Smooth muscle cell (in vitro differentiated cells): ENCODE results near the gene TYROBP. TPM values are rescaled to one million over a fixed set of nuclear protein-coding genes. Genes with fewer than 3 reads are reported as not detected.
A peak's percentile ranks its signal among the peaks of the same experiment; 100 is the strongest.

Experiments
- DNase-seq: peaks from one replicate; lab custom pipeline; 2025; ENCODE audit not compliant: unreplicated experiment; lab: John Stamatoyannopoulos, UW
- H2AFZ ChIP-seq: fragments of 200-600 bp; sonication (generic); 2 replicates; pipeline ENCODE4 v1.6.0; 2016; ENCODE audit warnings: antibody characterized with exemption, low read depth, mild to moderate bottlenecking
- H3F3A ChIP-seq: fragments of 200-600 bp; sonication (generic); 2 replicates; pipeline ENCODE4 v1.6.0; 2017; ENCODE audit warnings: antibody characterized with exemption, low read depth
- H3K27ac ChIP-seq: fragments of 200-600 bp; sonication (generic); 2 replicates; pipeline ENCODE4 v1.5.1; 2016; ENCODE audit warnings: low read depth, mild to moderate bottlenecking
- H3K27me3 ChIP-seq: fragments of 200-600 bp; sonication (generic); 2 replicates; pipeline ENCODE4 v1.6.1; 2016; ENCODE audit warnings: low read depth, mild to moderate bottlenecking
- H3K36me3 ChIP-seq: fragments of 200-600 bp; sonication (generic); 2 replicates; pipeline ENCODE4 v1.5.1; 2016; ENCODE audit warnings: low read depth
- H3K4me1 ChIP-seq: fragments of 200-600 bp; sonication (generic); 2 replicates; pipeline ENCODE4 v1.5.1; 2016; ENCODE audit warnings: low read depth
- H3K4me2 ChIP-seq: fragments of 200-600 bp; sonication (generic); 2 replicates; pipeline ENCODE4 v1.6.0; 2016; ENCODE audit warnings: mild to moderate bottlenecking
- H3K4me3 ChIP-seq: fragments of 200-600 bp; sonication (generic); 2 replicates; pipeline ENCODE4 v1.5.1; 2016; ENCODE audit warnings: mild to moderate bottlenecking
- H3K79me2 ChIP-seq: fragments of 200-600 bp; sonication (generic); 2 replicates; pipeline ENCODE4 v1.6.0; 2016; ENCODE audit warnings: low read depth, mild to moderate bottlenecking
- H3K9ac ChIP-seq: fragments of 200-600 bp; sonication (generic); 2 replicates; pipeline ENCODE4 v1.6.0; 2016; ENCODE audit warnings: low read depth
- H3K9me3 ChIP-seq: fragments of 200-600 bp; sonication (generic); replicated peaks from 2 replicates; pipeline ENCODE4 v1.5.1; 2016; ENCODE audit warnings: low read depth
- H4K20me1 ChIP-seq: fragments of 200-600 bp; sonication (generic); 2 replicates; pipeline ENCODE4 v1.6.0; 2016; ENCODE audit warnings: low read depth
- CTCF ChIP-seq: fragments of 200-600 bp; sonication (generic); IDR thresholded peaks from 2 replicates; pipeline ENCODE4 v1.5.1; 2017; ENCODE audit warnings: borderline replicate concordance, mild to moderate bottlenecking, antibody characterized with exemption; ENCODE audit not compliant: insufficient read depth, poor library complexity, severe bottlenecking
- WGBS: methylation state at CpG from one replicate; pipeline ENCODE4 v1.1.7; 2016; ENCODE audit warnings: low lambda C conversion rate; 5-methylcytosine and 5-hydroxymethylcytosine counted together
- polyA plus RNA-seq: library from polyadenylated mRNA; unstranded; fragments of >200 nt; fragmentation: Nextera tagmentation; extraction: Ambion mirVana; gene quantifications from 2 replicates; pipeline ENCODE4 v1.2.1, GENCODE V29; 2016
- total RNA-seq: library from RNA; depleted of rRNA; stranded (reverse); fragments of >200 nt; gene quantifications from 2 replicates; pipeline ENCODE4 v1.2.3, GENCODE V29; 2014

The TYROBP gene
- total and polyA plus RNA-seq, 2 experiments from 2014 or later = not detected

- Histone ChIP-seq H3K4me1 (peaks cover 6% of the 10 kb centered on the region), H3K79me2 (peaks cover under 1% of the 10 kb centered on the region), H3K27me3 (no peaks in the 10 kb centered on the region), H3K9ac (no peak overlapping the region), H3K27ac (no peak overlapping the region), H3K36me3 (no peaks in the 10 kb centered on the region), H2AFZ (peak overlapping the region; percentile 37), H3K4me3 (no peak overlapping the region), H3K4me2 (no peak overlapping the region), H4K20me1 (no peaks in the 10 kb centered on the region), H3K9me3 (no peaks in the 10 kb centered on the region), H3F3A (peaks cover 5% of the 10 kb centered on the region)
- DNase-seq = no peak
- 93% methylated on average over 2 of the region's 2 CpGs for WGBS
- TF ChIP-seq CTCF = no peak
Measured at GRCh38 chr19:35929876-35930275, 21.8 kb upstream of the TYROBP start.

- no peak overlapping the region for H3K9ac ChIP-seq
- no peaks in the 10 kb centered on the region for H3K9me3 ChIP-seq
- TF ChIP-seq CTCF = no peak
- H2AFZ ChIP-seq = no peak overlapping the region
- H3K4me3 ChIP-seq = no peak overlapping the region
- 97% methylated on average over 5 of the region's 5 CpGs for WGBS
- no peaks in the 10 kb centered on the region for H3K79me2 ChIP-seq
- H3K4me1 ChIP-seq = peaks cover 6% of the 10 kb centered on the region
- DNase-seq = no peak
- no peak overlapping the region for H3K27ac ChIP-seq
- H3F3A ChIP-seq = peaks cover 5% of the 10 kb centered on the region
- no peaks in the 10 kb centered on the region for H3K36me3 ChIP-seq
- no peaks in the 10 kb centered on the region for H4K20me1 ChIP-seq
- H3K27me3 ChIP-seq = no peaks in the 10 kb centered on the region
- no peak overlapping the region for H3K4me2 ChIP-seq
Measured at GRCh38 chr19:35928507-35928906, 20.4 kb upstream of the TYROBP start.

- Histone ChIP-seq H3K27me3 (no peaks in the 10 kb centered on the region), H3F3A (no peaks in the 10 kb centered on the region), H3K9ac (no peak overlapping the region), H3K79me2 (no peaks in the 10 kb centered on the region), H3K4me3 (no peak overlapping the region), H3K27ac (no peak overlapping the region), H3K36me3 (no peaks in the 10 kb centered on the region), H3K4me1 (no peaks in the 10 kb centered on the region), H2AFZ (no peak overlapping the region), H3K9me3 (no peaks in the 10 kb centered on the region), H3K4me2 (no peak overlapping the region), H4K20me1 (no peaks in the 10 kb centered on the region)
- no peak for TF ChIP-seq CTCF
- WGBS = 92% methylated on average over 3 of the region's 3 CpGs
- DNase-seq = no peak
Measured at GRCh38 chr19:35925501-35925900, 17.4 kb upstream of the TYROBP start.

- DNase-seq = no peak
- no peak overlapping the region for H2AFZ ChIP-seq
- H4K20me1 ChIP-seq = no peaks in the 10 kb centered on the region
- WGBS = 89% methylated on average over 6 of the region's 6 CpGs
- no peaks in the 10 kb centered on the region for H3K9me3 ChIP-seq
- no peak overlapping the region for H3K9ac ChIP-seq
- no peak overlapping the region for H3K4me3 ChIP-seq
- H3K4me2 ChIP-seq = no peak overlapping the region
- H3K4me1 ChIP-seq = no peaks in the 10 kb centered on the region
- H3K79me2 ChIP-seq = no peaks in the 10 kb centered on the region
- no peaks in the 10 kb centered on the region for H3F3A ChIP-seq
- TF ChIP-seq CTCF = no peak
- H3K27me3 ChIP-seq = no peaks in the 10 kb centered on the region
- H3K36me3 ChIP-seq = no peaks in the 10 kb centered on the region
- no peak overlapping the region for H3K27ac ChIP-seq
Measured at GRCh38 chr19:35921012-35921411, 12.9 kb upstream of the TYROBP start.
